DOHH2 (cell line): ENCODE results near the gene VPS45.

Experiments used
- H3F3A ChIP-seq: fragments of 200-600 bp; sonication (generic), shearing (Covaris generic); 2 replicates; pipeline ENCODE4 v1.6.0; 2016; ENCODE audit warnings: antibody characterized with exemption, mild to moderate bottlenecking; ENCODE audit not compliant: control insufficient read depth, insufficient read depth
- H3K27ac ChIP-seq: fragments of 200-600 bp; sonication (generic); 2 replicates; pipeline ENCODE4 v1.5.1; 2014; ENCODE audit warnings: low read depth, mild to moderate bottlenecking, low read length, moderate library complexity
- H3K27me3 ChIP-seq: fragments of 200-600 bp; sonication (generic); 2 replicates; pipeline ENCODE4 v1.6.1; 2014; ENCODE audit warnings: mild to moderate bottlenecking, low read length, mixed read lengths; ENCODE audit not compliant: control insufficient read depth
- H3K36me3 ChIP-seq: fragments of 200-600 bp; sonication (generic); 2 replicates; pipeline ENCODE4 v1.6.1; 2014; ENCODE audit warnings: mild to moderate bottlenecking, low read length, moderate library complexity, mixed read lengths; ENCODE audit not compliant: control insufficient read depth
- H3K4me1 ChIP-seq: fragments of 200-600 bp; sonication (generic); 2 replicates; pipeline ENCODE4 v1.6.1; 2014; ENCODE audit warnings: mild to moderate bottlenecking, low read length, mixed read lengths; ENCODE audit not compliant: control insufficient read depth
- H3K4me2 ChIP-seq: fragments of 200-600 bp; sonication (generic); 2 replicates; pipeline ENCODE4 v1.6.0; 2014; ENCODE audit warnings: mild to moderate bottlenecking, low read length, moderate library complexity
- H3K4me3 ChIP-seq: fragments of 200-600 bp; sonication (generic); 2 replicates; pipeline ENCODE4 v1.5.1; 2014; ENCODE audit warnings: mild to moderate bottlenecking, low read length, mixed read lengths
- H3K79me2 ChIP-seq: fragments of 200-600 bp; sonication (generic); 2 replicates; pipeline ENCODE4 v1.6.1; 2014; ENCODE audit warnings: mild to moderate bottlenecking, low read length, mixed read lengths; ENCODE audit not compliant: control insufficient read depth
- H3K9me2 ChIP-seq: fragments of 200-600 bp; sonication (generic); replicated peaks from 2 replicates; pipeline ENCODE4 v1.6.1; 2014; ENCODE audit warnings: mild to moderate bottlenecking, low read length, mixed read lengths; ENCODE audit not compliant: control insufficient read depth
- H3K9me3 ChIP-seq: fragments of 200-600 bp; sonication (generic); 2 replicates; pipeline ENCODE4 v1.6.1; 2014; ENCODE audit warnings: antibody characterized with exemption, low read length, mixed read lengths; ENCODE audit not compliant: control insufficient read depth, insufficient read depth
- H4K20me1 ChIP-seq: fragments of 200-600 bp; sonication (generic); 2 replicates; pipeline ENCODE4 v1.6.0; 2014; ENCODE audit warnings: low read depth, mild to moderate bottlenecking, antibody characterized with exemption, low read length, moderate library complexity; ENCODE audit not compliant: control insufficient read depth, insufficient read depth
- EZH2phosphoT487 ChIP-seq: fragments of 200-600 bp; sonication (generic); IDR thresholded peaks from 2 replicates; pipeline ENCODE4 v1.6.1; 2017; ENCODE audit warnings: borderline replicate concordance, mild to moderate bottlenecking, antibody characterized with exemption, low read length, moderate library complexity, mixed read lengths
- TF ChIP-seq, protein P1 (sequence below): fragments of 200-600 bp; sonication (generic); IDR thresholded peaks from one replicate; pipeline ENCODE4 v1.5.1; 2014; ENCODE audit warnings: antibody characterized with exemption, mild to moderate bottlenecking, low read depth, low read length; ENCODE audit not compliant: poor library complexity, severe bottlenecking

VPS45 gene

DNA sequence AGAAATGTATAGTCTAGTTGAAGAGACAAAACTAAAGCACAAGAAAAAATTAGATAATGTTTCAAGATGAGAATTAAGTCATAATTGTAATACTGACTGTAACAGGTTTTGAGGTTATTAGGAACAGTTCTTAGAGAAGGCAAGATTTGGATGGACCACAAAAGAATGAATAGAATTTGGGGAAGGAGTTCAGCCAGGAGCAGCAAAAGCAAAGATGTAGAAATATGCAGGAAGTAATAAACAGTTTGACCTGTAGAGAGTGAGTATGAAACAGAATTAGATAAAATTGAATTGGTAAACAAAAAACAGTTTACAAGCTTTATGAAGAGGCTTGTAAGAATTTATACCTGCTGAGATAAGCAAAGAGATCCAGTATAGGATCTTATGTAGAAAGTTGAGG is 16.3 kb downstream of the VPS45 start:
- H3K9me3 ChIP-seq, result no peaks in the 10 kb centered on the region
- H3F3A ChIP-seq, result 0 out of 2 replicates have a peak, but pooled peaks cover 3% of the 10 kb centered on the region
- peaks cover 50% of the 10 kb centered on the region for H3K36me3 ChIP-seq
- H3K27ac ChIP-seq, result no peak overlapping the region
- no peak for TF ChIP-seq EZH2phosphoT487
- TF ChIP-seq, protein P1, sequence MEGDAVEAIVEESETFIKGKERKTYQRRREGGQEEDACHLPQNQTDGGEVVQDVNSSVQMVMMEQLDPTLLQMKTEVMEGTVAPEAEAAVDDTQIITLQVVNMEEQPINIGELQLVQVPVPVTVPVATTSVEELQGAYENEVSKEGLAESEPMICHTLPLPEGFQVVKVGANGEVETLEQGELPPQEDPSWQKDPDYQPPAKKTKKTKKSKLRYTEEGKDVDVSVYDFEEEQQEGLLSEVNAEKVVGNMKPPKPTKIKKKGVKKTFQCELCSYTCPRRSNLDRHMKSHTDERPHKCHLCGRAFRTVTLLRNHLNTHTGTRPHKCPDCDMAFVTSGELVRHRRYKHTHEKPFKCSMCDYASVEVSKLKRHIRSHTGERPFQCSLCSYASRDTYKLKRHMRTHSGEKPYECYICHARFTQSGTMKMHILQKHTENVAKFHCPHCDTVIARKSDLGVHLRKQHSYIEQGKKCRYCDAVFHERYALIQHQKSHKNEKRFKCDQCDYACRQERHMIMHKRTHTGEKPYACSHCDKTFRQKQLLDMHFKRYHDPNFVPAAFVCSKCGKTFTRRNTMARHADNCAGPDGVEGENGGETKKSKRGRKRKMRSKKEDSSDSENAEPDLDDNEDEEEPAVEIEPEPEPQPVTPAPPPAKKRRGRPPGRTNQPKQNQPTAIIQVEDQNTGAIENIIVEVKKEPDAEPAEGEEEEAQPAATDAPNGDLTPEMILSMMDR, result no peak
- H3K9me2 ChIP-seq, result no peaks in the 10 kb centered on the region
- no peaks in the 10 kb centered on the region for H4K20me1 ChIP-seq
- peaks cover 16% of the 10 kb centered on the region for H3K4me1 ChIP-seq
- H3K79me2 ChIP-seq, result no peaks in the 10 kb centered on the region
- H3K4me3 ChIP-seq, result no peak overlapping the region
- H3K27me3 ChIP-seq, result no peaks in the 10 kb centered on the region
- no peak overlapping the region for H3K4me2 ChIP-seq

DNA sequence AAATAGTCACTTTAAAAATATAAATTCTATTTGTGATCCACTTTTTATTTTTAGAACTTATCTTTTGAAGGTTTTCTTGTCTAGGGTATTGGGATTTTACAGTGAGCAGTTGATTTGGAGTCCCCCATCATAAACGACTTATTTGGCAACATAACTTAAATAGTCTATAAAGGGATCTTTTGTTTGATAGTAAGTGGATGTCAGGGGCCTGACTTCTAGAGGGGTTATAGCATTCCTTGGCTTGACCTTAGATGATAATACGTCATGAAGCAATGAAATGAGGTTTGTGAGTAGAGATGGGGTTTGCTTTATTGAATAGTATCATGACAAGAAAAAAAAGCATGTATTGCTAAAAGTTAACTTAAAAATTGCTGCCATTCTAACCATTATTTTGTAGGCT is 17.8 kb downstream of the VPS45 start:
- 0 out of 2 replicates have a peak, but pooled peaks cover 5% of the 10 kb centered on the region for H3F3A ChIP-seq
- TF ChIP-seq EZH2phosphoT487, result no peak
- TF ChIP-seq, protein P1, result no peak
- H3K9me2 ChIP-seq, result no peaks in the 10 kb centered on the region
- H3K4me1 ChIP-seq, result peaks cover 23% of the 10 kb centered on the region
- no peak overlapping the region for H3K27ac ChIP-seq
- no peak overlapping the region for H3K4me2 ChIP-seq
- no peaks in the 10 kb centered on the region for H3K79me2 ChIP-seq
- H4K20me1 ChIP-seq, result no peaks in the 10 kb centered on the region
- peaks cover 48% of the 10 kb centered on the region for H3K36me3 ChIP-seq
- no peaks in the 10 kb centered on the region for H3K9me3 ChIP-seq
- H3K4me3 ChIP-seq, result no peak overlapping the region
- no peaks in the 10 kb centered on the region for H3K27me3 ChIP-seq

DNA sequence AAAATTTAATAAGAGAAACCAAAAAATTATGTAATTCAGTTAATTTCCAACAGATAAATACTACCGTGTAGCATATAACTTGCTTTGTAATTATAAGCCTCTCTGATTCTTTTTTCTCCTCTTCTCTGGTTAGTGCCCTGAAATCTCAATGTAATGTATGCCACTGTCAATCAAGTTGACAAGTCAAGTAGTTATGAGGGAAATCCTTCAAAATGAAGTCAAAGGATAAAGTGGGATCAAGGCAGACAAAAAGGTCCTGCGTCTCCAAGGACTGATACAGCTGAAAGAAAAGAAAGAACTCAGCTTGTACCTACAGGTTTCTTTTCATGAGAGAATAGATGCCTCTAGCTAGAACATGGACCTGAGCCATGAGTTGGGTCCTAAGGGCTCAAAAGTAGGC is 19.8 kb downstream of the VPS45 start:
- Histone ChIP-seq H3K9me2 (no peaks in the 10 kb centered on the region), H3K4me2 (no peak overlapping the region), H4K20me1 (no peaks in the 10 kb centered on the region), H3K27me3 (no peaks in the 10 kb centered on the region), H3K27ac (no peak overlapping the region), H3F3A (0 out of 2 replicates have a peak, but pooled peaks cover 5% of the 10 kb centered on the region), H3K79me2 (no peaks in the 10 kb centered on the region), H3K4me3 (no peak overlapping the region), H3K9me3 (no peaks in the 10 kb centered on the region), H3K36me3 (peaks cover 38% of the 10 kb centered on the region), H3K4me1 (peaks cover 16% of the 10 kb centered on the region)
- TF ChIP-seq, protein P1, result no peak
- TF ChIP-seq EZH2phosphoT487, result no peak
